Activated B cell treated with CpG ODN at 0.5 μM for 24 hours (primary cell): ENCODE measurements around the gene CEACAM16. TPM values are rescaled to one million over a fixed set of nuclear protein-coding genes. Genes with fewer than 3 reads are reported as not detected.
A peak's percentile ranks its signal among the peaks of the same experiment; 100 is the strongest.

ENCODE experiments used
- ATAC-seq: fragments of 200-7000 bp; cut with Tn5 transposase; one replicate; pipeline ENCODE4 v1.10.0; 2021; ENCODE audit warnings: low read depth, mild to moderate bottlenecking, moderate library complexity
- CTCF ChIA-PET: fragments of 350-600 bp; sonication (Branson Sonifier 250); formaldehyde crosslinking; loops from one replicate; lab custom pipeline; 2021; ENCODE audit warnings: antibody characterized with exemption; lab: Charles Lee
- POLR2A ChIA-PET: fragments of 350-600 bp; sonication (Branson Sonifier 250); formaldehyde crosslinking; loops from one replicate; lab custom pipeline; 2021; ENCODE audit warnings: antibody characterized with exemption; lab: Charles Lee
- DNase-seq: peaks from one replicate; pipeline ENCODE4 v3.0.0; 2022
- H3K27ac Mint-ChIP-seq: one replicate; pipeline ENCODE4 v1.8.0; 2020; ENCODE audit warnings: mixed read lengths
- H3K27me3 Mint-ChIP-seq: one replicate; pipeline ENCODE4 v1.8.0; 2021; ENCODE audit warnings: mixed read lengths
- H3K36me3 Mint-ChIP-seq: one replicate; pipeline ENCODE4 v1.8.0; 2021; ENCODE audit warnings: low read depth, mixed read lengths
- H3K4me1 Mint-ChIP-seq: one replicate; pipeline ENCODE4 v1.8.0; 2021; ENCODE audit warnings: mixed read lengths
- H3K4me3 Mint-ChIP-seq: one replicate; pipeline ENCODE4 v1.8.0; 2020; ENCODE audit warnings: mild to moderate bottlenecking, mixed read lengths
- H3K9me3 Mint-ChIP-seq: one replicate; pipeline ENCODE4 v1.8.0; 2020; ENCODE audit warnings: mixed read lengths
- CTCF ChIP-seq: fragments of 200-600 bp; IDR thresholded peaks from one replicate; pipeline ENCODE4 v1.8.0; 2022; ENCODE audit warnings: antibody characterized with exemption, mild to moderate bottlenecking
- intact Hi-C: fragments of 100-400 bp; cut with micrococcal nuclease; formaldehyde crosslinking; loops from one replicate; pipeline ENCODE4 v1.15.1; 2024
- total RNA-seq: library from RNA; stranded (reverse); gene quantifications from 2 replicates; pipeline ENCODE4 v1.2.3, GENCODE V29; 2022

Gene CEACAM16
- total RNA-seq, 1 donor from 2014 or later = not detected

GRCh38 chr19:44745887-44746600, 47.1 kb downstream of the CEACAM16 start:
- peaks cover 23% of the 10 kb centered on the region for H3K36me3 Mint-ChIP-seq
- peak overlapping the region; percentile 79 for H3K27ac Mint-ChIP-seq
- no peak for DNase-seq

GRCh38 chr19:44746616-44746945, 47.6 kb downstream of the CEACAM16 start:
- H3K36me3 Mint-ChIP-seq = peaks cover 29% of the 10 kb centered on the region
- H3K27me3 Mint-ChIP-seq = no peaks in the 10 kb centered on the region
- no peak for DNase-seq
- ATAC-seq = no peak
- peaks cover 55% of the 10 kb centered on the region for H3K4me1 Mint-ChIP-seq
- POLR2A ChIA-PET = interaction anchor here (0.6 to 0.7 kb wide), 2 partner anchors 24 to 227 kb away, joined by 5 to 7 read pairs; no protein-coding TSS in a partner anchor
- peak overlapping the region; percentile 79 for H3K27ac Mint-ChIP-seq
- TF ChIP-seq CTCF = no peak
- peak overlapping the region; percentile 98 for H3K4me3 Mint-ChIP-seq
- intact Hi-C loops = no loop called here
- no peaks in the 10 kb centered on the region for H3K9me3 Mint-ChIP-seq
- CTCF ChIA-PET = no interaction called here

More at GRCh38 chr19:44745887-44746600, 47.1 kb downstream of the CEACAM16 start:
- no peak for TF ChIP-seq CTCF
- ChIA-PET POLR2A (interaction anchor here (0.7 to 1.0 kb wide), 2 partner anchors 17 to 24 kb away, joined by 3 to 5 read pairs; no protein-coding TSS in a partner anchor), CTCF (no interaction called here)
- H3K27me3 Mint-ChIP-seq = no peaks in the 10 kb centered on the region
- H3K4me1 Mint-ChIP-seq = peaks cover 52% of the 10 kb centered on the region
- H3K9me3 Mint-ChIP-seq = no peaks in the 10 kb centered on the region
- intact Hi-C loops = no loop called here
- no peak for ATAC-seq
- no peak overlapping the region for H3K4me3 Mint-ChIP-seq

- intact Hi-C loops = loop anchor here (1.0 kb wide), 1 partner anchor 23 kb away; no protein-coding TSS in a partner anchor
- peak; percentile 72 for ATAC-seq
- DNase-seq = peak; percentile 87
- ChIA-PET CTCF (no interaction called here), POLR2A (interaction anchor here (0.6 to 0.9 kb wide), 4 partner anchors 23 to 227 kb away, joined by 3 to 7 read pairs (median 4); no protein-coding TSS in a partner anchor)
- H3K36me3 Mint-ChIP-seq = peaks cover 34% of the 10 kb centered on the region
- peak overlapping the region; percentile 97 for H3K27ac Mint-ChIP-seq
- no peak for TF ChIP-seq CTCF
- H3K27me3 Mint-ChIP-seq = no peaks in the 10 kb centered on the region
- peaks cover 56% of the 10 kb centered on the region for H3K4me1 Mint-ChIP-seq
- no peaks in the 10 kb centered on the region for H3K9me3 Mint-ChIP-seq
- peak overlapping the region; percentile 98 for H3K4me3 Mint-ChIP-seq
Measured at GRCh38 chr19:44746946-44747738, 48.2 kb downstream of the CEACAM16 start.

- Mint-ChIP-seq H3K27me3 (no peaks in the 10 kb centered on the region), H3K4me3 (peak overlapping the region; percentile 98), H3K4me1 (peaks cover 57% of the 10 kb centered on the region), H3K36me3 (peaks cover 42% of the 10 kb centered on the region), H3K9me3 (no peaks in the 10 kb centered on the region), H3K27ac (peak overlapping the region; percentile 97)
- DNase-seq = peak; percentile 54
- peak; percentile 6 for ATAC-seq
- POLR2A ChIA-PET = interaction anchor here (0.6 to 0.9 kb wide), 3 partner anchors 24 to 719 kb away, joined by 3 to 4 read pairs (median 4); no protein-coding TSS in a partner anchor
- TF ChIP-seq CTCF = no peak
- intact Hi-C loops = loop anchor here (1.0 kb wide), 2 partner anchors 22 to 24 kb away; no protein-coding TSS in a partner anchor
- CTCF ChIA-PET = no interaction called here
Measured at GRCh38 chr19:44747739-44748425, 48.9 kb downstream of the CEACAM16 start.
